ENCODE results near the gene THADA.

THADA gene

GRCh38 chr2:43519643-43520221, 76.1 kb downstream of the THADA start:
- TF ChIP-seq CTCF (conservative IDR thresholded peaks at IDR 0.05; ENCODE audit: low read depth, low read length): no peak
- H3K79me2 ChIP-seq (ENCODE audit: insufficient read depth, low read depth): no peaks in the 10 kb centered on the region
- H3K4me1 ChIP-seq (ENCODE audit: low read depth, poor library complexity, severe bottlenecking): peaks cover 25% of the 10 kb centered on the region
- no peaks in the 10 kb centered on the region for H3K36me3 ChIP-seq (ENCODE audit: insufficient read depth)
- no peak overlapping the region for H3K4me3 ChIP-seq (IDR thresholded peaks at IDR 0.05; ENCODE audit: insufficient read depth, low read depth, low read length)
- H3K27ac ChIP-seq: peak overlapping the region; percentile 29
- H4K20me1 ChIP-seq (ENCODE audit: insufficient read depth): no peaks in the 10 kb centered on the region
- peak overlapping the region; percentile 2; the same call in 1 of the 2 replicates for H3K9ac ChIP-seq
- H3K4me2 ChIP-seq: peak overlapping the region; percentile 37
- H3K27me3 ChIP-seq (ENCODE audit: insufficient read depth, low read depth): no peaks in the 10 kb centered on the region
- no peak overlapping the region for H2AFZ ChIP-seq (ENCODE audit: low read depth)

- no peaks in the 10 kb centered on the region for H3K36me3 ChIP-seq (ENCODE audit: insufficient read depth)
- H3K79me2 ChIP-seq (ENCODE audit: insufficient read depth, low read depth): no peaks in the 10 kb centered on the region
- H3K4me3 ChIP-seq (IDR thresholded peaks at IDR 0.05; ENCODE audit: insufficient read depth, low read depth, low read length): no peak overlapping the region
- no peak for TF ChIP-seq CTCF (conservative IDR thresholded peaks at IDR 0.05; ENCODE audit: low read depth, low read length)
- H3K9ac ChIP-seq: no peak overlapping the region
- no peak overlapping the region for H2AFZ ChIP-seq (ENCODE audit: low read depth)
- peaks cover 30% of the 10 kb centered on the region for H3K4me1 ChIP-seq (ENCODE audit: low read depth, poor library complexity, severe bottlenecking)
- H3K27ac ChIP-seq: no peak overlapping the region
- H3K4me2 ChIP-seq: no peak overlapping the region
- H3K27me3 ChIP-seq (ENCODE audit: insufficient read depth, low read depth): no peaks in the 10 kb centered on the region
- no peaks in the 10 kb centered on the region for H4K20me1 ChIP-seq (ENCODE audit: insufficient read depth)
Observed at GRCh38 chr2:43518718-43519117, 77.1 kb downstream of the THADA start.

GRCh38 chr2:43518181-43518580, 77.7 kb downstream of the THADA start:
- Histone ChIP-seq H3K9ac (no peak overlapping the region), H3K4me3 (IDR thresholded peaks at IDR 0.05; ENCODE audit: insufficient read depth, low read depth, low read length) (no peak overlapping the region), H4K20me1 (ENCODE audit: insufficient read depth) (no peaks in the 10 kb centered on the region), H3K36me3 (ENCODE audit: insufficient read depth) (no peaks in the 10 kb centered on the region), H3K27me3 (ENCODE audit: insufficient read depth, low read depth) (no peaks in the 10 kb centered on the region), H3K4me2 (no peak overlapping the region), H3K4me1 (ENCODE audit: low read depth, poor library complexity, severe bottlenecking) (peaks cover 35% of the 10 kb centered on the region), H3K27ac (no peak overlapping the region), H3K79me2 (ENCODE audit: insufficient read depth, low read depth) (no peaks in the 10 kb centered on the region), H2AFZ (ENCODE audit: low read depth) (no peak overlapping the region)
- TF ChIP-seq CTCF (conservative IDR thresholded peaks at IDR 0.05; ENCODE audit: low read depth, low read length): no peak

GRCh38 chr2:43515807-43516497, 79.9 kb downstream of the THADA start:
- no peak overlapping the region for H2AFZ ChIP-seq (ENCODE audit: low read depth)
- H3K27ac ChIP-seq: no peak overlapping the region
- H3K79me2 ChIP-seq (ENCODE audit: insufficient read depth, low read depth): no peaks in the 10 kb centered on the region
- H3K27me3 ChIP-seq (ENCODE audit: insufficient read depth, low read depth): no peaks in the 10 kb centered on the region
- no peak overlapping the region for H3K4me2 ChIP-seq
- no peak for TF ChIP-seq CTCF (conservative IDR thresholded peaks at IDR 0.05; ENCODE audit: low read depth, low read length)
- H4K20me1 ChIP-seq (ENCODE audit: insufficient read depth): no peaks in the 10 kb centered on the region
- H3K4me1 ChIP-seq (ENCODE audit: low read depth, poor library complexity, severe bottlenecking): peaks cover 40% of the 10 kb centered on the region
- H3K36me3 ChIP-seq (ENCODE audit: insufficient read depth): no peaks in the 10 kb centered on the region
- no peak overlapping the region for H3K4me3 ChIP-seq (IDR thresholded peaks at IDR 0.05; ENCODE audit: insufficient read depth, low read depth, low read length)
- H3K9ac ChIP-seq: no peak overlapping the region

Data from KMS-11 (cell line).